ENCODE data around the gene KRTAP12-1. TPM values are rescaled to one million over a fixed set of nuclear protein-coding genes. Genes with fewer than 3 reads are reported as not detected.
"Not testable (repeated sequence)": the region's sequence is repeated elsewhere in the genome, so short reads cannot be mapped to it uniquely, and the experiment has no call there.

KRTAP12-1 gene
- total RNA-seq, 1 donor from 2014 or later = not detected

- H3K36me3 Mint-ChIP-seq (ENCODE audit: low read depth) = peaks cover 2% of the 10 kb centered on the region
- no peak for TF ChIP-seq CTCF (conservative IDR thresholded peaks at IDR 0.05)
- no peaks in the 10 kb centered on the region for H3K9me3 Mint-ChIP-seq
- no peak for DNase-seq (ENCODE audit: low read depth, low spot score)
- no peak overlapping the region for H3K4me3 Mint-ChIP-seq
- peaks cover 62% of the 10 kb centered on the region for H3K27me3 Mint-ChIP-seq (ENCODE audit: low read depth)
- peaks cover 6% of the 10 kb centered on the region for H3K4me1 Mint-ChIP-seq
- no peak overlapping the region for H3K27ac Mint-ChIP-seq (ENCODE audit: unreplicated experiment)
Observed at GRCh38 chr21:44686843-44687561, 5.0 kb upstream of the KRTAP12-1 start.

GRCh38 chr21:44686000-44686781 lies 4.2 kb upstream of the KRTAP12-1 start:
- Mint-ChIP-seq H3K4me3 (no peak overlapping the region), H3K36me3 (ENCODE audit: low read depth) (no peaks in the 10 kb centered on the region), H3K9me3 (no peaks in the 10 kb centered on the region), H3K27ac (ENCODE audit: unreplicated experiment) (no peak overlapping the region), H3K27me3 (ENCODE audit: low read depth) (peaks cover 59% of the 10 kb centered on the region), H3K4me1 (peaks cover 6% of the 10 kb centered on the region)
- no peak for DNase-seq (ENCODE audit: low read depth, low spot score)
- no peak for TF ChIP-seq CTCF (conservative IDR thresholded peaks at IDR 0.05)

- not testable (repeated sequence) for H3K4me3 Mint-ChIP-seq; DNase-seq (ENCODE audit: low read depth, low spot score); H3K9me3 Mint-ChIP-seq; H3K4me1 Mint-ChIP-seq; H3K27ac Mint-ChIP-seq (ENCODE audit: unreplicated experiment); H3K36me3 Mint-ChIP-seq (ENCODE audit: low read depth)
- H3K27me3 Mint-ChIP-seq (ENCODE audit: low read depth) = peaks cover 59% of the 10 kb centered on the region
Observed at GRCh38 chr21:44685050-44685449, 3.1 kb upstream of the KRTAP12-1 start.

- H3K27me3 Mint-ChIP-seq (ENCODE audit: low read depth) = peaks cover 61% of the 10 kb centered on the region
- H3K4me1 Mint-ChIP-seq = peaks cover 6% of the 10 kb centered on the region
- no peaks in the 10 kb centered on the region for H3K9me3 Mint-ChIP-seq
- TF ChIP-seq CTCF (conservative IDR thresholded peaks at IDR 0.05) = no peak
- no peaks in the 10 kb centered on the region for H3K36me3 Mint-ChIP-seq (ENCODE audit: low read depth)
- no peak overlapping the region for H3K4me3 Mint-ChIP-seq
- no peak overlapping the region for H3K27ac Mint-ChIP-seq (ENCODE audit: unreplicated experiment)
- no peak for DNase-seq (ENCODE audit: low read depth, low spot score)
Observed at GRCh38 chr21:44684483-44684882, 2.5 kb upstream of the KRTAP12-1 start.

- DNase-seq (ENCODE audit: low read depth, low spot score) = no peak
- TF ChIP-seq CTCF (conservative IDR thresholded peaks at IDR 0.05) = no peak
- Mint-ChIP-seq H3K27me3 (ENCODE audit: low read depth) (peaks cover 65% of the 10 kb centered on the region), H3K36me3 (ENCODE audit: low read depth) (no peaks in the 10 kb centered on the region), H3K4me1 (peaks cover 6% of the 10 kb centered on the region), H3K27ac (ENCODE audit: unreplicated experiment) (no peak overlapping the region), H3K9me3 (no peaks in the 10 kb centered on the region), H3K4me3 (no peak overlapping the region)
Observed at GRCh38 chr21:44684077-44684476, 2.1 kb upstream of the KRTAP12-1 start.
